ENCODE measurements around the gene KCNJ16.

KCNJ16 gene

GRCh38 chr17:70158591-70158990 lies 83.6 kb downstream of the KCNJ16 start:
- Histone ChIP-seq H3K9me3 (ENCODE audit: insufficient read depth, low read depth, low read length) (no peaks in the 10 kb centered on the region), H3K27me3 (ENCODE audit: insufficient read depth, low read length) (no peaks in the 10 kb centered on the region), H3K4me3 (ENCODE audit: low read length) (no peak overlapping the region), H3K4me1 (ENCODE audit: insufficient read depth, low read length) (no peaks in the 10 kb centered on the region), H3K27ac (ENCODE audit: low read depth, low read length) (no peak overlapping the region), H3K9ac (ENCODE audit: low read depth, low read length) (no peak overlapping the region), H3K36me3 (ENCODE audit: insufficient read depth, low read length) (no peaks in the 10 kb centered on the region)
- WGBS = 91% methylated on average over 6 of the region's 6 CpGs

GRCh38 chr17:70159980-70160379 lies 85.0 kb downstream of the KCNJ16 start:
- H3K36me3 ChIP-seq (ENCODE audit: insufficient read depth, low read length) = no peaks in the 10 kb centered on the region
- no peaks in the 10 kb centered on the region for H3K9me3 ChIP-seq (ENCODE audit: insufficient read depth, low read depth, low read length)
- H3K27ac ChIP-seq (ENCODE audit: low read depth, low read length) = no peak overlapping the region
- H3K9ac ChIP-seq (ENCODE audit: low read depth, low read length) = no peak overlapping the region
- WGBS = no CpG with 5 or more reads among the region's 2 CpGs
- H3K4me3 ChIP-seq (ENCODE audit: low read length) = no peak overlapping the region
- no peaks in the 10 kb centered on the region for H3K4me1 ChIP-seq (ENCODE audit: insufficient read depth, low read length)
- H3K27me3 ChIP-seq (ENCODE audit: insufficient read depth, low read length) = no peaks in the 10 kb centered on the region

DNA sequence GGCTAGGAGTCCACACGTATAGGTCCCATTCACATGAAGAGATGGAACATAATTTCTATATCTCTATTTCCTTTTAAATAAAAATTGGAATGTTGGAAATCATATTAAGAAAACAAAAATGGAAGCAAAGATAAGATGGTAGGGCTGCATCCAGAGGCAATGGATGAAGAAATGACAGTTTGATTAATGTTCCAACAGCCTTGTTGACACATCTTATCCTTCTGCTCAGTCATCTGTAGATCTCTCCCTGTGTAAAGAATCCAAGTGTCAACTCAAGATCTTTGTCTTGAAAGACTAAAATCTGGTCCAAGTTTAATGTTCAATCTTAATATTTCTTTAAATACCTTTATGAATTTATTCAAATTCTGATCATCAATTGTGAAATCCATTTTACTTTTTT lies 86.5 kb downstream of the KCNJ16 start:
- Histone ChIP-seq H3K27ac (ENCODE audit: low read depth, low read length) (no peak overlapping the region), H3K4me3 (ENCODE audit: low read length) (no peak overlapping the region), H3K27me3 (ENCODE audit: insufficient read depth, low read length) (no peaks in the 10 kb centered on the region), H3K4me1 (ENCODE audit: insufficient read depth, low read length) (no peaks in the 10 kb centered on the region), H3K9ac (ENCODE audit: low read depth, low read length) (no peak overlapping the region), H3K36me3 (ENCODE audit: insufficient read depth, low read length) (no peaks in the 10 kb centered on the region), H3K9me3 (ENCODE audit: insufficient read depth, low read depth, low read length) (no peaks in the 10 kb centered on the region)
- no CpG with 5 or more reads among the region's 1 CpG for WGBS

DNA sequence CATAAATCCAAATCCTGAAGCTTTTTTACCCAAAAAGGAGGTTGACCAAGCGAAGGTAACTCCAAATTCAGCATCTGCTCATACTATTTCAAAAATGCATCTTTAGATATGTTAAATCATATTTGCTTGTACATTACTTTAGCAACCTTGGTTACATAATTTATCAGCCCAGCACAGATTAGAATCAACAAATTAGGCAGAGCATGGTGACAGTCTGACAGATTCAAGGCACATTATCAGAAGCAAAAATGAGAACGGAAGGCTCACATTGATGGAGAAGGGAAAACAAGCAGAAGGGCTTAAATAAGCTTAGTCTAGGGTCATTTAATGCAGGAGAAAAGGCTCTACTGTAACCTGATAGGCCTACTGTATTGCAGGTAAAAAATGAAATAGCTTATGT lies 90.4 kb downstream of the KCNJ16 start:
- Histone ChIP-seq H3K36me3 (ENCODE audit: insufficient read depth, low read length) (no peaks in the 10 kb centered on the region), H3K4me3 (ENCODE audit: low read length) (no peak overlapping the region), H3K9me3 (ENCODE audit: insufficient read depth, low read depth, low read length) (no peaks in the 10 kb centered on the region), H3K4me1 (ENCODE audit: insufficient read depth, low read length) (peaks cover 15% of the 10 kb centered on the region), H3K9ac (ENCODE audit: low read depth, low read length) (no peak overlapping the region), H3K27me3 (ENCODE audit: insufficient read depth, low read length) (peaks cover 27% of the 10 kb centered on the region), H3K27ac (ENCODE audit: low read depth, low read length) (no peak overlapping the region)
- WGBS = 89% methylated on average over 2 of the region's 2 CpGs

DNA sequence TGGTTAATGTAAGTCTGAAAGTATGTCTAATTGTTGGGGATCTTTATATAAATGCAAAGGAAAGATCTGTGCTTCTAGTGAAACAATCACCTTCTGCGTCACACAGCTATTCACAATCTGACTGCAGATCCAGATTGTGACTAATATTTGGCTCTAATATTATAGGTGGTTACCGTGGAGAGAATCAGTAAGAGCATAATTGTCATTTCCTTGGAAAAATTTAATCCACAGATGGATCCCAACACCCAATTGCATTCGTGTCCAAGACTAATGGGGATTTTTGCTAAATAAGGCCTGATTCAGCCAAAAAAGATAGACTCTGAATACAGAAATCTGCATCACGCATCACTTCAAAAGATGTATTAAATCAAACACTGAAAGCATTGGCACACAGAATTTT lies 91.6 kb downstream of the KCNJ16 start:
- H3K27me3 ChIP-seq (ENCODE audit: insufficient read depth, low read length) = peaks cover 39% of the 10 kb centered on the region
- H3K27ac ChIP-seq (ENCODE audit: low read depth, low read length) = no peak overlapping the region
- H3K36me3 ChIP-seq (ENCODE audit: insufficient read depth, low read length) = no peaks in the 10 kb centered on the region
- no peaks in the 10 kb centered on the region for H3K9me3 ChIP-seq (ENCODE audit: insufficient read depth, low read depth, low read length)
- 98% methylated on average over 4 of the region's 4 CpGs for WGBS
- peaks cover 22% of the 10 kb centered on the region for H3K4me1 ChIP-seq (ENCODE audit: insufficient read depth, low read length)
- H3K9ac ChIP-seq (ENCODE audit: low read depth, low read length) = no peak overlapping the region
- no peak overlapping the region for H3K4me3 ChIP-seq (ENCODE audit: low read length)

DNA sequence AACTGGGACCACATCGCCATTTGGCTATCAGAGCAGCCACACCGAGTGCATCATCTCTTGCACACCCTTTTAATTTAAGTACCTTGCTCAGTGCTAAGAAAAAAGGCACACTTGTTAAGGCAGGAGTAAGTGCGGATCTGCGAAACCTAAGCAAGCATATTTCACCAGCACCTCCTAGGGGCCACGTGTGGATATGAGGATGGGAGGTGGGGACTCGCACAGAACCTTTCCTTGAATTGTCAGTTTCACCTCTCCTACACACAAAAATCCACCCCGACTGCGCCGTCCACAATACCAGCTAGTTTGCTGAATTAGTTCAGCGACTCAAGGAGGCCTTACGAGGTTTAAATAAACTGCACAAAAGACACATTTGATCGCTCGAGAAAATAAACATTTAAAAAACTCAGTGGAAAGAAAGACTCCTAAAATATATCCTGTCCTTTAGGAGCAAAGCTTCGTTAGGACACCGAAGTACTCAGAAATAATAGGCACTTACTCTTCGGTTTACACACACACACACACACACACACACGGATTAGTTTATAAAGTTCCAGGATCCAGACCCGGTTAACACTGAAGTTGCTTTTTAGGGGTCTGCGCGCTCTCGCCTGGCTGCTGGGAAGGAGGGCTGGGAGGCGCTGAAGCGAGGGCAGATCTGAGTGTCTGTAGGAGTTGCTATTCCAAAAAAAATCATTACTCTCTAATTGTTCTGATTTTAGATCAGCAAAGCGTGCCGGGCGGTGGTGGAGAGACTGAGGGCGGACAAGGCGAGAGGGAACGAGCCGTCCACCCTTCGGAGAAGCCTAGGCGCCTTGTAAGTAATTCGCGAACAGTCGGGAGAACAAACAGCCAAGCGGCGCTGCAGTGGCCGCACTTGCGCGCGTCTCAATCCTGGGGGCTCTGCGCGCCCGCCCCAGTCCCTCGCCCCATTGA lies 93.3 kb downstream of the KCNJ16 start:
- peak overlapping the region; percentile 92 for H3K4me3 ChIP-seq (ENCODE audit: low read length)

GRCh38 chr17:70168977-70169708 lies 94.1 kb downstream of the KCNJ16 start, which contains the start of gene KCNJ2:
Gene KCNJ2, plus strand, starts transcription at chr17:70169532. Its CDS starts 5,508 bp downstream, at chr17:70175040.
- no peak within 1 kb of the TSS for H3K27ac ChIP-seq (ENCODE audit: low read depth, low read length)
- peak within 1 kb of the TSS; percentile 92 for H3K4me3 ChIP-seq (ENCODE audit: low read length)
- peak within 1 kb of the TSS; percentile 31 for H3K9ac ChIP-seq (ENCODE audit: low read depth, low read length)
- no peaks in the 10 kb centered on the region for H3K9me3 ChIP-seq (ENCODE audit: insufficient read depth, low read depth, low read length)
- H3K4me1 ChIP-seq (ENCODE audit: insufficient read depth, low read length) = peaks cover 22% of the 10 kb centered on the region
- H3K27me3 ChIP-seq (ENCODE audit: insufficient read depth, low read length) = peaks cover 43% of the 10 kb centered on the region
- under 1% methylated on average over 67 of the region's 67 CpGs for WGBS
- H3K36me3 ChIP-seq (ENCODE audit: insufficient read depth, low read length) = no peaks in the 10 kb centered on the region

More for the DNA sequence above, 93.3 kb downstream of the KCNJ16 start:
- H3K4me1 ChIP-seq (ENCODE audit: insufficient read depth, low read length) = peaks cover 22% of the 10 kb centered on the region
- H3K36me3 ChIP-seq (ENCODE audit: insufficient read depth, low read length) = no peaks in the 10 kb centered on the region
- H3K9ac ChIP-seq (ENCODE audit: low read depth, low read length) = peak overlapping the region; percentile 31
- H3K9me3 ChIP-seq (ENCODE audit: insufficient read depth, low read depth, low read length) = no peaks in the 10 kb centered on the region
- H3K27me3 ChIP-seq (ENCODE audit: insufficient read depth, low read length) = peaks cover 43% of the 10 kb centered on the region
- 2% methylated on average over 41 of the region's 45 CpGs for WGBS
- no peak overlapping the region for H3K27ac ChIP-seq (ENCODE audit: low read depth, low read length)

DNA sequence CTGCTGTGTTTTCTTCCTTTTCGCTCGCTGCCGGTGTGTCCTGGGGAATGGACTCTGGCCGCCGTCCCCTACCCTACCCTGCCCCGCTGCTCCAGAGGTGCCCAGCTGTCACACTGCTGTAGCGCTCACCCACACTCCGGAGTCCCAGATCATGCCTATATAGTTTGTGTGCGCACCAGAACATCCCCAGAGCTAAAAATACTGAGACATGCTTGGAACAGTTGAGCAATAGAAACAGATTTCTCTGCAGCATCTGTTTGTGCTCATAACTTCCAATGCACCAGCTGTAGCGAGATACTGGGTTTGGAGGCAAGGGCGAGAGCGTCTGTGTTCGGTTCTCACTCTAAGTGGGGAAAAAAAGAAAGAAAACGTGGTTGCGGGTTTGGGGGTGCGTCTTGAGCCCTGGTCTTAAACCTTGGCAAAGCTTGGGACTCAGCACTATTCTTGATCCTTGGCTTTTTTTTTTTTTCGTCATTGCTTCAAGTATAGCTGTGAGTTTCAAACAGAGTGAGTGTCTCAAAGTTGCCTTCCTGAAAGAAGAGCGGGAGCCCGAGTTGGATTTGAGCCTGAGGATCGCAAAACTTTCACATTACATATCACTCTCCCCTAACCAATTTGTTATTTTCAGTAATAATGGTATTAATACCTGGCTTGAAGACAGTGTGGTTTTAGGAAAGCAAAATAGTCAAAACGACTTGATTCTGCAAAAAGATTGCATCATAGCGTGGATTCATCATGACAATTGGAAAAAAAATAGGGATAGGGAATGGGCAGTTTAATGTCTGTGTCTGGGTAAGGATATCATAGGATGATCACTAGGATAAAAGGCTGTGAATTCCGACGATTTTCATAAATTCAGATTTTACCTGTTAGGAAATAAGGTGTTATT lies 94.9 kb downstream of the KCNJ16 start:
- H3K27me3 ChIP-seq (ENCODE audit: insufficient read depth, low read length) = peaks cover 43% of the 10 kb centered on the region
- no peak overlapping the region for H3K9ac ChIP-seq (ENCODE audit: low read depth, low read length)
- peak overlapping the region; percentile 92 for H3K4me3 ChIP-seq (ENCODE audit: low read length)
- peaks cover 22% of the 10 kb centered on the region for H3K4me1 ChIP-seq (ENCODE audit: insufficient read depth, low read length)
- WGBS = 12% methylated on average over 24 of the region's 24 CpGs
- H3K27ac ChIP-seq (ENCODE audit: low read depth, low read length) = no peak overlapping the region
- H3K36me3 ChIP-seq (ENCODE audit: insufficient read depth, low read length) = no peaks in the 10 kb centered on the region
- no peaks in the 10 kb centered on the region for H3K9me3 ChIP-seq (ENCODE audit: insufficient read depth, low read depth, low read length)

- 63% methylated on average over 4 of the region's 5 CpGs for WGBS
- H3K9me3 ChIP-seq (ENCODE audit: insufficient read depth, low read depth, low read length) = no peaks in the 10 kb centered on the region
- H3K9ac ChIP-seq (ENCODE audit: low read depth, low read length) = no peak overlapping the region
- no peak overlapping the region for H3K27ac ChIP-seq (ENCODE audit: low read depth, low read length)
- H3K4me3 ChIP-seq (ENCODE audit: low read length) = peak overlapping the region; percentile 92; the same call in 1 of the 2 replicates
- peaks cover 22% of the 10 kb centered on the region for H3K4me1 ChIP-seq (ENCODE audit: insufficient read depth, low read length)
- H3K36me3 ChIP-seq (ENCODE audit: insufficient read depth, low read length) = peaks cover 4% of the 10 kb centered on the region; the same call in 1 of the 2 replicates
- peaks cover 43% of the 10 kb centered on the region for H3K27me3 ChIP-seq (ENCODE audit: insufficient read depth, low read length)
These were observed 96.1 kb downstream of the KCNJ16 start for GRCh38 chr17:70171159-70171558.

DNA sequence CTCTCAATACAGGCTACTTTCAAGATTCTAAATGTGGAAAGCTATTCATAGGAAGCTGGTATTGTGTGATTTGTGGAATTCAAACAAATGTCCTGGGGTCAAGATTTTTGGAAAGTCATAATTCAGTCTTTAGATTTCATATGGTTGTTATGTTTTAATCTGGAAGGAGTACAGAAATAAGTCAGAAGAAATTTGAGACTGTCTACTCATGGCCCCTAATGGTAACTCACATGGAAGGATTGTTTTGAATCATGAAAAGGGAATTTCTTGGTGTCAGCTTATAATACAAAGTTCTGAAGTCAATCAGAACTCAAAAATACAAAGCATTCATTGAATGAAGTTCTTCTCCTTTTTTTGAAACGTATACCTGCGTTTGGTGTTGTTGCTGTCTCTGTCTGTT lies 97.4 kb downstream of the KCNJ16 start:
- Histone ChIP-seq H3K4me1 (ENCODE audit: insufficient read depth, low read length) (peaks cover 19% of the 10 kb centered on the region), H3K9me3 (ENCODE audit: insufficient read depth, low read depth, low read length) (no peaks in the 10 kb centered on the region), H3K27me3 (ENCODE audit: insufficient read depth, low read length) (peaks cover 40% of the 10 kb centered on the region), H3K27ac (ENCODE audit: low read depth, low read length) (no peak overlapping the region), H3K36me3 (ENCODE audit: insufficient read depth, low read length) (peaks cover 4% of the 10 kb centered on the region; the same call in 1 of the 2 replicates), H3K4me3 (ENCODE audit: low read length) (no peak overlapping the region), H3K9ac (ENCODE audit: low read depth, low read length) (no peak overlapping the region)
- 92% methylated on average over 2 of the region's 2 CpGs for WGBS

All from HUES64 (cell line).